ENCODE measurements around the gene BMPR1B. TPM values are rescaled to one million over a fixed set of nuclear protein-coding genes. Genes with fewer than 3 reads are reported as not detected.

The BMPR1B gene
- total and polyA plus RNA-seq, 2 of the 8 experiments (the other 6 are each of a cell fraction or from before 2014, with no cell fraction given): 0.14 to 1.1 TPM

DNA sequence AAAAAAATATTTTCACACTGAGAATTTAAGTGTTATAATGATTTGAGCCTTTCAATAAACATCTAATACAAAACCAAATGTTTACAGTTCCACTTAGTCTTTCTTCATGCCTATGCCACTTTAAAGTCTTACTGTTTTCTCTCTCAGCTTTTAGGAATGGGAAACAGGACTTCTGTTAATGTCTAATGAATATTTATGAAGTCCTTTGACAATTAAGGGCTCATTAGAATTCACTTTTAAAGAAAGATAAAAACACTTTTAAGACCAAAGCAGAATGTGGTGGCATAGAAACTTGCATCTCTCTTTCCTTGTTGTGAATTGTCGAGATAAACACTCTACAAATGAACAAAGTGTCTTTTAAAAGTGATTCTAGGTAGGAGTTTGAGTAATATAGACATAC lies 315.9 kb downstream of the BMPR1B start:
- H4K91ac ChIP-seq (replicated peaks; ENCODE audit: insufficient read length, low read length): no peak overlapping the region
- H4K5ac ChIP-seq (ENCODE audit: insufficient read length, low read depth, low read length): no peak overlapping the region
- H3K14ac ChIP-seq (ENCODE audit: insufficient read length): no peak overlapping the region
- no peaks in the 10 kb centered on the region for H3K23me2 ChIP-seq (ENCODE audit: low read depth, low read length)
- no peak overlapping the region for H3K27ac ChIP-seq (ENCODE audit: low read depth, low read length)
- H2AFZ ChIP-seq (ENCODE audit: low read length): no peak overlapping the region
- H3K36me3 ChIP-seq (ENCODE audit: control insufficient read depth in 2 of 4, insufficient read depth in 4 of 4, low read length in 3 of 4): no peaks in the 10 kb centered on the region
- no peaks in the 10 kb centered on the region for H3K79me2 ChIP-seq (ENCODE audit: control insufficient read depth in 1 of 2, insufficient read depth in 2 of 2, low read length in 2 of 2)
- no peak overlapping the region for H2BK120ac ChIP-seq (replicated peaks; ENCODE audit: low read depth, low read length)
- H3K18ac ChIP-seq (ENCODE audit: extremely low read depth, low read length): no peak overlapping the region
- H3K79me1 ChIP-seq (ENCODE audit: low read depth, low read length): no peaks in the 10 kb centered on the region
- no peaks in the 10 kb centered on the region for H3K27me3 ChIP-seq (replicated peaks in 1 of 4; ENCODE audit: control insufficient read depth in 3 of 4, extremely low read depth in 1 of 4, insufficient read depth in 3 of 4, low read length in 3 of 4)
- FAIRE-seq (no peak), DNase-seq (ENCODE audit: low read depth in 1 of 2, low spot score in 2 of 2) (no peak)
- WGBS, 2 experiments (ENCODE audit: extremely low coverage in 1 of 2, insufficient coverage in 1 of 2, insufficient read length in 1 of 2, insufficient replicate concordance in 2 of 2, low coverage in 1 of 2, low lambda C conversion rate in 2 of 2, missing lambda C conversion rate in 1 of 2): 95% methylated on average over 1 of the region's 1 CpG; no CpG with 5 or more reads in 1 of the 2 experiments
- H4K20me1 ChIP-seq (replicated peaks in 1 of 2; ENCODE audit: control insufficient read depth in 1 of 2, insufficient read depth in 2 of 2, low read length in 2 of 2): no peaks in the 10 kb centered on the region
- CTCF ChIA-PET (ENCODE audit: partially characterized antibody): no interaction called here
- H3K4me1 ChIP-seq (replicated peaks in 1 of 4; ENCODE audit: control insufficient read depth in 3 of 4, insufficient read depth in 4 of 4, low read length in 3 of 4): no peaks in the 10 kb centered on the region
- no peak overlapping the region for H2BK5ac ChIP-seq (ENCODE audit: low read depth, low read length)
- H3K4me2 ChIP-seq (ENCODE audit: insufficient read depth in 1 of 2, low read depth in 2 of 2, low read length in 2 of 2): no peak overlapping the region
- H2BK20ac ChIP-seq (ENCODE audit: low read length): no peak overlapping the region
- TF ChIP-seq PHF8 (conservative IDR thresholded peaks at IDR 0.05; ENCODE audit: low read depth, low read length) (no peak), CHD2 (IDR thresholded peaks at IDR 0.05; ENCODE audit: low read length) (no peak), MAFK (IDR thresholded peaks at IDR 0.05; ENCODE audit: low read depth, low read length) (no peak), NANOG (IDR thresholded peaks at IDR 0.05; ENCODE audit: insufficient read depth, low read depth, low read length, poor library complexity, severe bottlenecking) (no peak), FOSL1 (IDR thresholded peaks at IDR 0.05; ENCODE audit: insufficient read depth, low read depth, low read length) (no peak)
- TF ChIP-seq, protein P1, sequence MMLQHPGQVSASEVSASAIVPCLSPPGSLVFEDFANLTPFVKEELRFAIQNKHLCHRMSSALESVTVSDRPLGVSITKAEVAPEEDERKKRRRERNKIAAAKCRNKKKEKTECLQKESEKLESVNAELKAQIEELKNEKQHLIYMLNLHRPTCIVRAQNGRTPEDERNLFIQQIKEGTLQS (IDR thresholded peaks at IDR 0.05; ENCODE audit: insufficient read depth, low read depth, low read length): no peak
- H3K56ac ChIP-seq (replicated peaks; ENCODE audit: insufficient read length, low read depth, low read length): no peak overlapping the region
- no peak overlapping the region for H3K9ac ChIP-seq (replicated peaks in 1 of 4; ENCODE audit: extremely low read depth in 1 of 4, low read depth in 3 of 4, low read length in 3 of 4)
- no peak overlapping the region for H2BK15ac ChIP-seq (ENCODE audit: low read length)
- H2BK12ac ChIP-seq (ENCODE audit: low read depth, low read length): no peak overlapping the region
- no peak overlapping the region for H3K4me3 ChIP-seq (ENCODE audit: extremely low read depth in 1 of 4, insufficient read depth in 2 of 4, low read depth in 3 of 4, low read length in 4 of 4)
- H3K23ac ChIP-seq (ENCODE audit: insufficient read length): no peak overlapping the region
- H3K4ac ChIP-seq (replicated peaks; ENCODE audit: insufficient read length, low read depth, low read length): no peak overlapping the region
- POLR2A ChIA-PET (ENCODE audit: partially characterized antibody): no interaction called here
- H4K8ac ChIP-seq (ENCODE audit: extremely low read depth, insufficient read depth, low read length): no peak overlapping the region
- H2AK5ac ChIP-seq (ENCODE audit: low read depth, low read length): no peak overlapping the region
- H3K9me3 ChIP-seq (ENCODE audit: insufficient read depth in 2 of 2, low read depth in 1 of 2, low read length in 1 of 2): no peaks in the 10 kb centered on the region

Measured in H1 (cell line).